ENCODE data around the gene MAP7D1.

Gene MAP7D1

DNA sequence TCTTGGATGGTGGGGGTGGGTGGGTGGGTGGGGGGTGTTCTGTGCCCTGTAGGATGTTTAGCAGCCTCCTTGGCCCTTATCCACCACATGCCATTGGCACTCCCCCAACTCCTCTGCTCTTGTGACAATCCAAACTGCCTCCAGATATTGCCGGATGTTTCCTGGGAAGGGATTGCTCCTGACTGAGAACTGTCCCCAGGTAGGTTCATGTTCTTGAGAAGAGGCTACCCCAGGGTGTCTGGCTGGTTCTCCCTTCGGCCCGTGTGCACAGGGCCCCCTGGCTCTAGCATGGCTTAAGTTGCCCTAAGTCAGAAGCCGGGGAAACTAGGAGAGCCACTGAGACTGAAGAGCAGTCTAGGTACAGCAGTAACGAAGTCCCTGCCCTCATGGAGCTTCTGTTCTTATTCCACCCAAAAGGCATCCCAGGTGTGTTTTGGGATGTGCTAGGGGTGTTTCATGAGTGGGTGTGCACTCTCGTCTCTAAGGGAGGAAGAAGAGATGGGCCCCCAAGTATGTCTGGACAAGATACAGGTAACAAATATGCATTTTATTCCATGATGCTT, 48.5 kb downstream of the MAP7D1 start:
- 98% methylated on average over 5 of the region's 6 CpGs for WGBS (ENCODE audit: insufficient coverage)
- DNase-seq = no peak
- no peak overlapping the region for H3K4me3 ChIP-seq (ENCODE audit: control insufficient read depth in 1 of 7, extremely low read depth in 1 of 7, insufficient read depth in 4 of 7, low read depth in 2 of 7, low read length in 6 of 7)
- no peaks in the 10 kb centered on the region for H3K27me3 ChIP-seq (replicated peaks in 2 of 5; ENCODE audit: control insufficient read depth in 4 of 5, insufficient read depth in 5 of 5, low read length in 4 of 5)
- no peak overlapping the region for H3K27ac ChIP-seq (ENCODE audit: insufficient read depth in 1 of 2, low read depth in 1 of 2, low read length in 2 of 2, poor library complexity in 1 of 2, severe bottlenecking in 2 of 2)
- ChIA-PET POLR2A (no interaction called here), CTCF (no interaction called here)
- H3K9me3 ChIP-seq (ENCODE audit: control extremely low read depth in 1 of 5, control insufficient read depth in 4 of 5, insufficient read depth in 2 of 5, low read depth in 1 of 5, low read length in 4 of 5) = no peaks in the 10 kb centered on the region
- no peaks in the 10 kb centered on the region for H3K36me3 ChIP-seq (ENCODE audit: control insufficient read depth in 4 of 4, insufficient read depth in 4 of 4, low read length in 3 of 4)
- peaks cover 0 to 9% (median 2%) of the 10 kb centered on the region in 4 experiments for H3K4me1 ChIP-seq (ENCODE audit: control extremely low read depth in 1 of 4, control insufficient read depth in 4 of 4, insufficient read depth in 4 of 4, low read length in 3 of 4)

GRCh38 chr1:36206323-36206858, 50.4 kb downstream of the MAP7D1 start:
- Histone ChIP-seq H3K27ac (ENCODE audit: insufficient read depth in 1 of 2, low read depth in 1 of 2, low read length in 2 of 2, poor library complexity in 1 of 2, severe bottlenecking in 2 of 2) (no peak overlapping the region), H3K36me3 (ENCODE audit: control insufficient read depth in 4 of 4, insufficient read depth in 4 of 4, low read length in 3 of 4) (no peaks in the 10 kb centered on the region), H3K27me3 (replicated peaks in 2 of 5; ENCODE audit: control insufficient read depth in 4 of 5, insufficient read depth in 5 of 5, low read length in 4 of 5) (no peaks in the 10 kb centered on the region), H3K4me3 (ENCODE audit: control insufficient read depth in 1 of 7, extremely low read depth in 1 of 7, insufficient read depth in 4 of 7, low read depth in 2 of 7, low read length in 6 of 7) (no peak overlapping the region), H3K4me1 (ENCODE audit: control extremely low read depth in 1 of 4, control insufficient read depth in 4 of 4, insufficient read depth in 4 of 4, low read length in 3 of 4) (peaks cover 0 to 14% (median 2%) of the 10 kb centered on the region in 4 experiments), H3K9me3 (ENCODE audit: control extremely low read depth in 1 of 5, control insufficient read depth in 4 of 5, insufficient read depth in 2 of 5, low read depth in 1 of 5, low read length in 4 of 5) (no peaks in the 10 kb centered on the region)
- WGBS (ENCODE audit: insufficient coverage) = 100% methylated on average over 3 of the region's 3 CpGs
- no peak for DNase-seq
- CTCF ChIA-PET = no interaction called here
- POLR2A ChIA-PET = no interaction called here

GRCh38 chr1:36207339-36207738, 51.4 kb downstream of the MAP7D1 start:
- DNase-seq = no peak
- WGBS (ENCODE audit: insufficient coverage) = 93% methylated on average over 5 of the region's 6 CpGs
- Histone ChIP-seq H3K27ac (ENCODE audit: insufficient read depth in 1 of 2, low read depth in 1 of 2, low read length in 2 of 2, poor library complexity in 1 of 2, severe bottlenecking in 2 of 2) (no peak overlapping the region), H3K4me3 (ENCODE audit: control insufficient read depth in 1 of 7, extremely low read depth in 1 of 7, insufficient read depth in 4 of 7, low read depth in 2 of 7, low read length in 6 of 7) (no peak overlapping the region), H3K36me3 (ENCODE audit: control insufficient read depth in 4 of 4, insufficient read depth in 4 of 4, low read length in 3 of 4) (no peaks in the 10 kb centered on the region), H3K27me3 (replicated peaks in 2 of 5; ENCODE audit: control insufficient read depth in 4 of 5, insufficient read depth in 5 of 5, low read length in 4 of 5) (no peaks in the 10 kb centered on the region), H3K9me3 (ENCODE audit: control extremely low read depth in 1 of 5, control insufficient read depth in 4 of 5, insufficient read depth in 2 of 5, low read depth in 1 of 5, low read length in 4 of 5) (no peaks in the 10 kb centered on the region), H3K4me1 (ENCODE audit: control extremely low read depth in 1 of 4, control insufficient read depth in 4 of 4, insufficient read depth in 4 of 4, low read length in 3 of 4) (peaks cover 0 to 14% (median 2%) of the 10 kb centered on the region in 4 experiments)
- CTCF ChIA-PET = no interaction called here
- POLR2A ChIA-PET = no interaction called here

- DNase-seq = no peak
- POLR2A ChIA-PET = no interaction called here
- H3K27ac ChIP-seq (ENCODE audit: insufficient read depth in 1 of 2, low read depth in 1 of 2, low read length in 2 of 2, poor library complexity in 1 of 2, severe bottlenecking in 2 of 2) = no peak overlapping the region
- H3K4me3 ChIP-seq (ENCODE audit: control insufficient read depth in 1 of 7, extremely low read depth in 1 of 7, insufficient read depth in 4 of 7, low read depth in 2 of 7, low read length in 6 of 7) = no peak overlapping the region
- H3K27me3 ChIP-seq (replicated peaks in 2 of 5; ENCODE audit: control insufficient read depth in 4 of 5, insufficient read depth in 5 of 5, low read length in 4 of 5) = no peaks in the 10 kb centered on the region
- 95% methylated on average over 5 of the region's 6 CpGs for WGBS (ENCODE audit: insufficient coverage)
- H3K9me3 ChIP-seq (ENCODE audit: control extremely low read depth in 1 of 5, control insufficient read depth in 4 of 5, insufficient read depth in 2 of 5, low read depth in 1 of 5, low read length in 4 of 5) = no peaks in the 10 kb centered on the region
- CTCF ChIA-PET = interaction anchor here (0.9 to 1.2 kb wide), 3 partner anchors 11 to 76 kb away, joined by 3 to 5 read pairs (median 4); no protein-coding TSS in a partner anchor
- no peaks in the 10 kb centered on the region for H3K36me3 ChIP-seq (ENCODE audit: control insufficient read depth in 4 of 4, insufficient read depth in 4 of 4, low read length in 3 of 4)
- peaks cover 0 to 12% (median 0%) of the 10 kb centered on the region in 4 experiments for H3K4me1 ChIP-seq (ENCODE audit: control extremely low read depth in 1 of 4, control insufficient read depth in 4 of 4, insufficient read depth in 4 of 4, low read length in 3 of 4)
These were observed 53.2 kb downstream of the MAP7D1 start for GRCh38 chr1:36208978-36209703.

- no peak overlapping the region for H3K27ac ChIP-seq (ENCODE audit: insufficient read depth in 1 of 2, low read depth in 1 of 2, low read length in 2 of 2, poor library complexity in 1 of 2, severe bottlenecking in 2 of 2)
- POLR2A ChIA-PET = interaction anchor here (0.6 to 0.9 kb wide), 3 partner anchors 10 to 41 kb away, joined by 3 to 4 read pairs (median 3); no protein-coding TSS in a partner anchor
- H3K4me1 ChIP-seq (ENCODE audit: control extremely low read depth in 1 of 4, control insufficient read depth in 4 of 4, insufficient read depth in 4 of 4, low read length in 3 of 4) = peaks cover 0 to 12% (median 0%) of the 10 kb centered on the region in 4 experiments
- WGBS (ENCODE audit: insufficient coverage) = no CpG with 5 or more reads among the region's 3 CpGs
- DNase-seq = no peak
- CTCF ChIA-PET = interaction anchor here (0.7 to 1.4 kb wide), 5 partner anchors 21 to 89 kb away, joined by 3 to 4 read pairs (median 3); no protein-coding TSS in a partner anchor
- no peak overlapping the region for H3K4me3 ChIP-seq (ENCODE audit: control insufficient read depth in 1 of 7, extremely low read depth in 1 of 7, insufficient read depth in 4 of 7, low read depth in 2 of 7, low read length in 6 of 7)
- no peaks in the 10 kb centered on the region for H3K36me3 ChIP-seq (ENCODE audit: control insufficient read depth in 4 of 4, insufficient read depth in 4 of 4, low read length in 3 of 4)
- H3K27me3 ChIP-seq (replicated peaks in 2 of 5; ENCODE audit: control insufficient read depth in 4 of 5, insufficient read depth in 5 of 5, low read length in 4 of 5) = no peaks in the 10 kb centered on the region
- no peaks in the 10 kb centered on the region for H3K9me3 ChIP-seq (ENCODE audit: control extremely low read depth in 1 of 5, control insufficient read depth in 4 of 5, insufficient read depth in 2 of 5, low read depth in 1 of 5, low read length in 4 of 5)
These were observed 55.3 kb downstream of the MAP7D1 start for GRCh38 chr1:36211307-36211706.

- Histone ChIP-seq H3K4me3 (ENCODE audit: control insufficient read depth in 1 of 7, extremely low read depth in 1 of 7, insufficient read depth in 4 of 7, low read depth in 2 of 7, low read length in 6 of 7) (no peak overlapping the region), H3K4me1 (ENCODE audit: control extremely low read depth in 1 of 4, control insufficient read depth in 4 of 4, insufficient read depth in 4 of 4, low read length in 3 of 4) (peaks cover 0 to 12% (median 0%) of the 10 kb centered on the region in 4 experiments), H3K27me3 (replicated peaks in 2 of 5; ENCODE audit: control insufficient read depth in 4 of 5, insufficient read depth in 5 of 5, low read length in 4 of 5) (no peaks in the 10 kb centered on the region), H3K9me3 (ENCODE audit: control extremely low read depth in 1 of 5, control insufficient read depth in 4 of 5, insufficient read depth in 2 of 5, low read depth in 1 of 5, low read length in 4 of 5) (no peaks in the 10 kb centered on the region), H3K36me3 (ENCODE audit: control insufficient read depth in 4 of 4, insufficient read depth in 4 of 4, low read length in 3 of 4) (no peaks in the 10 kb centered on the region), H3K27ac (ENCODE audit: insufficient read depth in 1 of 2, low read depth in 1 of 2, low read length in 2 of 2, poor library complexity in 1 of 2, severe bottlenecking in 2 of 2) (no peak overlapping the region)
- ChIA-PET POLR2A (interaction anchor here (0.7 to 0.9 kb wide), 2 partner anchors 10 to 41 kb away, joined by 3 to 4 read pairs; no protein-coding TSS in a partner anchor), CTCF (interaction anchor here (0.7 to 1.4 kb wide), 7 partner anchors 10 to 89 kb away, joined by 3 to 5 read pairs (median 4); no protein-coding TSS in a partner anchor)
- WGBS (ENCODE audit: insufficient coverage) = 100% methylated on average over 2 of the region's 2 CpGs
- no peak for DNase-seq
These were observed 55.9 kb downstream of the MAP7D1 start for GRCh38 chr1:36211841-36212240.

GRCh38 chr1:36212782-36213181, 56.8 kb downstream of the MAP7D1 start:
- H3K27ac ChIP-seq (ENCODE audit: insufficient read depth in 1 of 2, low read depth in 1 of 2, low read length in 2 of 2, poor library complexity in 1 of 2, severe bottlenecking in 2 of 2) = no peak overlapping the region
- POLR2A ChIA-PET = no interaction called here
- no peak overlapping the region for H3K4me3 ChIP-seq (ENCODE audit: control insufficient read depth in 1 of 7, extremely low read depth in 1 of 7, insufficient read depth in 4 of 7, low read depth in 2 of 7, low read length in 6 of 7)
- 100% methylated on average over 2 of the region's 2 CpGs for WGBS (ENCODE audit: insufficient coverage)
- DNase-seq = no peak
- H3K36me3 ChIP-seq (ENCODE audit: control insufficient read depth in 4 of 4, insufficient read depth in 4 of 4, low read length in 3 of 4) = no peaks in the 10 kb centered on the region
- H3K4me1 ChIP-seq (ENCODE audit: control extremely low read depth in 1 of 4, control insufficient read depth in 4 of 4, insufficient read depth in 4 of 4, low read length in 3 of 4) = peaks cover 0 to 12% (median 0%) of the 10 kb centered on the region in 4 experiments
- no peaks in the 10 kb centered on the region for H3K9me3 ChIP-seq (ENCODE audit: control extremely low read depth in 1 of 5, control insufficient read depth in 4 of 5, insufficient read depth in 2 of 5, low read depth in 1 of 5, low read length in 4 of 5)
- no peaks in the 10 kb centered on the region for H3K27me3 ChIP-seq (replicated peaks in 2 of 5; ENCODE audit: control insufficient read depth in 4 of 5, insufficient read depth in 5 of 5, low read length in 4 of 5)
- CTCF ChIA-PET = interaction anchor here (1.3 kb wide), 1 partner anchor 9 kb away, joined by 5 read pairs; no protein-coding TSS in a partner anchor
